Stomach (tissue), 9 donors: ENCODE data around the gene WDR19. TPM values are rescaled to one million over a fixed set of nuclear protein-coding genes. Genes with fewer than 3 reads are reported as not detected.

Source experiments
- DNase-seq, 2 donors: peaks; one replicate each; pipeline versions ENCODE4 v3.0.0 to v3.0.0-alpha.2; 2013 to 2019
- H3K27ac ChIP-seq, 5 donors: fragments of 200-600 bp in 4 of 5; sonication (generic) in 4 of 5; one replicate each; pipeline ENCODE4 v1.5.1; 2013 to 2019; ENCODE audit warnings: mild to moderate bottlenecking in 1 of 5, moderate library complexity in 1 of 5
- H3K27me3 ChIP-seq, 3 donors: fragments of 200-600 bp; sonication (generic); one replicate each; pipeline ENCODE4 v1.5.1; 2017 to 2019; ENCODE audit warnings: mixed run types in 1 of 3
- H3K36me3 ChIP-seq, 4 donors: fragments of 200-600 bp; sonication (generic); 1 replicate in 3 of 4; 2 replicates in 1 of 4; pipeline ENCODE4 v1.5.1; 2016 to 2019
- H3K4me1 ChIP-seq, 4 donors: fragments of 200-600 bp; sonication (generic); one replicate each; pipeline ENCODE4 v1.5.1; 2016 to 2019
- H3K4me3 ChIP-seq, 4 donors: fragments of 200-600 bp; sonication (generic) in 3 of 4; one replicate each; pipeline ENCODE4 v1.5.1; 2016 to 2019; ENCODE audit warnings: mild to moderate bottlenecking in 1 of 4
- H3K9me3 ChIP-seq, 4 donors: fragments of 200-600 bp; sonication (generic); one replicate each; pipeline ENCODE4 v1.5.1; 2016 to 2019
- CTCF ChIP-seq, 7 experiments: fragments of 450-650 bp in 4 of 7; fragments of 200-600 bp in 3 of 7; sonication (generic) in 3 of 7; IDR thresholded peaks; one replicate each; pipeline ENCODE4 v1.5.1; 2016 to 2019; ENCODE audit warnings: antibody characterized with exemption in 7 of 7, control low read depth in 2 of 7, mild to moderate bottlenecking in 1 of 7
- EP300 ChIP-seq: sonication (generic); formaldehyde crosslinking; IDR thresholded peaks from one replicate; pipeline ENCODE4 v1.6.1; 2017; ENCODE audit warnings: antibody characterized with exemption
- POLR2A ChIP-seq, 4 donors: fragments of 450-650 bp; IDR thresholded peaks; one replicate each; pipeline ENCODE4 v1.6.1; 2016; ENCODE audit warnings: antibody characterized with exemption in 4 of 4, control low read depth in 2 of 4, mild to moderate bottlenecking in 1 of 4, moderate library complexity in 1 of 4
- POLR2AphosphoS5 ChIP-seq, 3 donors: sonication (generic); formaldehyde crosslinking; IDR thresholded peaks; one replicate each; pipeline ENCODE4 v1.6.1; 2016; ENCODE audit warnings: antibody characterized with exemption in 3 of 3
- WGBS, 5 donors: extraction: QIAGEN DNeasy Blood & Tissue Kit in 3 of 5; methylation state at CpG; one replicate each; pipeline versions ENCODE4 v1.1.5 to v1.1.7; 2013 to 2018; 5-methylcytosine and 5-hydroxymethylcytosine counted together
- intact Hi-C: fragments of 100-400 bp; cut with DNase I; formaldehyde crosslinking; loops from one replicate; pipeline ENCODE4 v1.15.1; 2023; ENCODE audit warnings: low total_unique reads
- polyA plus RNA-seq, 3 donors: library from polyadenylated mRNA; stranded (reverse); fragments of 200-250 nt; gene quantifications; one replicate each; pipeline ENCODE4 v1.2.3, GENCODE V29; 2013
- total RNA-seq, 5 donors: library from RNA; depleted of rRNA; stranded (reverse); fragments of >200 nt; gene quantifications; one replicate each; pipeline versions ENCODE4 v1.1.0 to v1.2.3, GENCODE V29; 2014 to 2016
- donor health status: healthy with polysubstance abuse.
- donor health status: Bipolar disorder and iron deficiency.
- donor health status: healthy.

Gene WDR19
- total and polyA plus RNA-seq, 8 donors: 2.3 to 103 (median 25.3) TPM

- intact Hi-C loops: no loop called here
- Histone ChIP-seq H3K9me3 (no peaks in the 10 kb centered on the region), H3K4me3 (no peak overlapping the region), H3K36me3 (peaks cover 7 to 75% (median 55%) of the 10 kb centered on the region in 4 donors), H3K27ac (no peak overlapping the region), H3K27me3 (no peaks in the 10 kb centered on the region), H3K4me1 (no peaks in the 10 kb centered on the region)
- TF ChIP-seq POLR2AphosphoS5 (IDR thresholded peaks at IDR 0.05): no peak
- TF ChIP-seq EP300: no peak
- TF ChIP-seq POLR2A (IDR thresholded peaks at IDR 0.05): no peak
- TF ChIP-seq CTCF (IDR thresholded peaks at IDR 0.05): no peak
- WGBS, 5 donors: 69 to 81% (median 72%) methylated on average over 2 of the region's 2 CpGs
- no peak for DNase-seq
These were observed 142.1 kb downstream of the WDR19 start for GRCh38 chr4:39324446-39324845.

GRCh38 chr4:39324897-39325613 is 142.7 kb downstream of the WDR19 start:
- H3K4me1 ChIP-seq: no peaks in the 10 kb centered on the region
- H3K36me3 ChIP-seq: peaks cover 4 to 69% (median 49%) of the 10 kb centered on the region in 4 donors
- H3K9me3 ChIP-seq: no peaks in the 10 kb centered on the region
- TF ChIP-seq POLR2AphosphoS5 (IDR thresholded peaks at IDR 0.05): no peak
- no peak for TF ChIP-seq CTCF (IDR thresholded peaks at IDR 0.05)
- TF ChIP-seq POLR2A (IDR thresholded peaks at IDR 0.05): no peak
- no peak for TF ChIP-seq EP300
- intact Hi-C loops: no loop called here
- no peak overlapping the region for H3K4me3 ChIP-seq
- H3K27ac ChIP-seq: no peak overlapping the region
- WGBS, 5 donors: 82 to 99% (median 95%) methylated on average over 4 of the region's 4 CpGs
- no peak for DNase-seq
- H3K27me3 ChIP-seq: no peaks in the 10 kb centered on the region

- intact Hi-C loops: no loop called here
- Histone ChIP-seq H3K36me3 (peaks cover 4 to 54% (median 37%) of the 10 kb centered on the region in 4 donors), H3K27me3 (no peaks in the 10 kb centered on the region), H3K4me3 (no peak overlapping the region), H3K27ac (no peak overlapping the region), H3K9me3 (no peaks in the 10 kb centered on the region), H3K4me1 (no peaks in the 10 kb centered on the region)
- DNase-seq: no peak
- WGBS, 5 donors: 98 to 100% (median 99%) methylated on average over 2 of the region's 2 CpGs
- TF ChIP-seq CTCF (IDR thresholded peaks at IDR 0.05) (no peak), EP300 (no peak), POLR2AphosphoS5 (IDR thresholded peaks at IDR 0.05) (no peak)
These were observed 144.2 kb downstream of the WDR19 start for GRCh38 chr4:39326468-39326977.

DNA sequence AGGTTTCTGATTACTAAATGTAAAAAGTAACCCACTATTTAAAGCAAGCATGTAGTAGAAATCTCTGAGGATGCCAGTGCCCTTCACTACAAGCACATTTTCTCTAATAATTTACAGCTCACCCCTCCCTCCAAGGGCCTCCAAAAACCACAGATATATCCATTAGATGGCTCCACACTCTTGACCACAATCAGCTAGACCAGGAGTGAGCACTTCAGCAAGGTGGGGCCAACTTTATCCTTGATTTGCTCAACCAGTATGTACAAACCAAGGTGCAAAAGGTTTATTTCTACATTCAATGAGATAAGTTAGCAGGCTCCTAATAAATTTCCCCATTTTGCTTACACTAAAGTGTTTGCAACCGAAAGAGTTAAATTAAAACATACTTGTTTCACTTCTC is 148.0 kb downstream of the WDR19 start:
- H3K36me3 ChIP-seq: peaks cover 0 to 20% (median 14%) of the 10 kb centered on the region in 4 donors
- H3K4me1 ChIP-seq: no peaks in the 10 kb centered on the region
- H3K4me3 ChIP-seq: no peak overlapping the region
- H3K27me3 ChIP-seq: no peaks in the 10 kb centered on the region
- intact Hi-C loops: no loop called here
- no peak for DNase-seq
- H3K9me3 ChIP-seq: no peaks in the 10 kb centered on the region
- WGBS, 5 donors: 82 to 98% (median 91%) methylated on average over 1 of the region's 1 CpG
- no peak overlapping the region for H3K27ac ChIP-seq
- TF ChIP-seq EP300 (no peak), POLR2AphosphoS5 (IDR thresholded peaks at IDR 0.05) (no peak), POLR2A (IDR thresholded peaks at IDR 0.05) (no peak), CTCF (IDR thresholded peaks at IDR 0.05) (no peak)
